ENCODE measurements around the gene MFAP4. TPM values are rescaled to one million over a fixed set of nuclear protein-coding genes. Genes with fewer than 3 reads are reported as not detected.

Gene MFAP4
- total RNA-seq, 1 experiment from 2014 or later, result 4.0 TPM

DNA sequence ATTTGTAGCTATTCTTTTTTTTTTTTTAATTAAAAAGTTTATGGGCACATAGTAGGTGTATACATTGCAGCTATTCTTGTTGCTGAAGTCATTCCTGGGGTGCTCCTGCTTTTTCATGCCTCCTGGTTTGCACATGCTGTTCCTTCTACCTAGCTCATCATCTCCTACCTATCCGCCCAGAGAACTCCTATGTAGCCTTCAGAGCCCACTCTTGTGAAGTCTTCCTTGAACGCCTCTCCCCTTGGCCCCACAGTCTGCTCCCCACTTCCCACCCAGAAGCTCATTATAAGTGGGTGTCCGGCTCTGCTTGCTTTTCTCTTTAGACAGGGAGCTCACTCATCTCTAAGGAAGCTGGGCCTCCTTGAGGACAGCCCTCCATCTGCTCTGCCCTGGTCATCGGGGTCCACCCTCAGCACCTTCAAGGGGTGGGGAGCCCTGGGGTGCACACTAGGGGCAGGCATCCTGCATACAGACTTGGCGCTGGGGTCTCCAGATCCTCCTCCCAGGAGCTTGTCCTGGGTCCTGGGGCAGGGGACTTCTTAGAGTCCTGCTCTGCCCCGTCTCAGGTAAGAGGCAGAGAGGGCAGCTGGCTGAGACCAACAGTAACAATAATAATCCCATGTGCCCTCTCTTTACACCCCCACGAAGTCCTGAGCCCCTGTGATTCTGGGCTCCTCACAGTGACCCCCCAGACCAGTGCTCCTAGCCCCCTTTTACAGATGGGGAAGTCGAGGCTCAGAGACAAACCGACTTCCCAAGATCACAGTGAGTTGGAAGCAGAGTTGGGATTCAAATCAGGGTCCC is 21.0 kb downstream of the MFAP4 start:
- POLR2A ChIA-PET, result interaction anchor here (0.6 to 1.1 kb wide), 2 partner anchors 12 to 396 kb away, joined by 3 to 7 read pairs; partner anchors contain the start of gene MAPK7
- CTCF ChIA-PET, result interaction anchor here (0.8 to 5.4 kb wide), 8 partner anchors 12 to 352 kb away, joined by 3 to 91 read pairs (median 10); partner anchors contain the start of gene MAPK7

More for the DNA sequence above, 21.0 kb downstream of the MFAP4 start:
- Mint-ChIP-seq H3K27ac (no peak overlapping the region), H3K4me1 (peaks cover 22% of the 10 kb centered on the region), H3K9me3 (no peaks in the 10 kb centered on the region), H3K27me3 (ENCODE audit: low read depth) (no peaks in the 10 kb centered on the region), H3K4me3 (no peak overlapping the region), H3K36me3 (no peaks in the 10 kb centered on the region)
- TF ChIP-seq ETV6 (CRISPR knock-in tag; IDR thresholded peaks at IDR 0.05), result no peak
- TF ChIP-seq, protein P1, sequence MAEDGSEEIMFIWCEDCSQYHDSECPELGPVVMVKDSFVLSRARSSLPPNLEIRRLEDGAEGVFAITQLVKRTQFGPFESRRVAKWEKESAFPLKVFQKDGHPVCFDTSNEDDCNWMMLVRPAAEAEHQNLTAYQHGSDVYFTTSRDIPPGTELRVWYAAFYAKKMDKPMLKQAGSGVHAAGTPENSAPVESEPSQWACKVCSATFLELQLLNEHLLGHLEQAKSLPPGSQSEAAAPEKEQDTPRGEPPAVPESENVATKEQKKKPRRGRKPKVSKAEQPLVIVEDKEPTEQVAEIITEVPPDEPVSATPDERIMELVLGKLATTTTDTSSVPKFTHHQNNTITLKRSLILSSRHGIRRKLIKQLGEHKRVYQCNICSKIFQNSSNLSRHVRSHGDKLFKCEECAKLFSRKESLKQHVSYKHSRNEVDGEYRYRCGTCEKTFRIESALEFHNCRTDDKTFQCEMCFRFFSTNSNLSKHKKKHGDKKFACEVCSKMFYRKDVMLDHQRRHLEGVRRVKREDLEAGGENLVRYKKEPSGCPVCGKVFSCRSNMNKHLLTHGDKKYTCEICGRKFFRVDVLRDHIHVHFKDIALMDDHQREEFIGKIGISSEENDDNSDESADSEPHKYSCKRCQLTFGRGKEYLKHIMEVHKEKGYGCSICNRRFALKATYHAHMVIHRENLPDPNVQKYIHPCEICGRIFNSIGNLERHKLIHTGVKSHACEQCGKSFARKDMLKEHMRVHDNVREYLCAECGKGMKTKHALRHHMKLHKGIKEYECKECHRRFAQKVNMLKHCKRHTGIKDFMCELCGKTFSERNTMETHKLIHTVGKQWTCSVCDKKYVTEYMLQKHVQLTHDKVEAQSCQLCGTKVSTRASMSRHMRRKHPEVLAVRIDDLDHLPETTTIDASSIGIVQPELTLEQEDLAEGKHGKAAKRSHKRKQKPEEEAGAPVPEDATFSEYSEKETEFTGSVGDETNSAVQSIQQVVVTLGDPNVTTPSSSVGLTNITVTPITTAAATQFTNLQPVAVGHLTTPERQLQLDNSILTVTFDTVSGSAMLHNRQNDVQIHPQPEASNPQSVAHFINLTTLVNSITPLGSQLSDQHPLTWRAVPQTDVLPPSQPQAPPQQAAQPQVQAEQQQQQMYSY (CRISPR knock-in tag; IDR thresholded peaks at IDR 0.05), result no peak
- TF ChIP-seq MYBL2 (CRISPR knock-in tag; IDR thresholded peaks at IDR 0.05), result no peak
- TF ChIP-seq SMAD4 (CRISPR knock-in tag; IDR thresholded peaks at IDR 0.05), result no peak
- TF ChIP-seq GABPB1 (CRISPR knock-in tag; IDR thresholded peaks at IDR 0.05), result no peak
- TF ChIP-seq NR2C2 (CRISPR knock-in tag; IDR thresholded peaks at IDR 0.05), result no peak
- TF ChIP-seq, protein P2, sequence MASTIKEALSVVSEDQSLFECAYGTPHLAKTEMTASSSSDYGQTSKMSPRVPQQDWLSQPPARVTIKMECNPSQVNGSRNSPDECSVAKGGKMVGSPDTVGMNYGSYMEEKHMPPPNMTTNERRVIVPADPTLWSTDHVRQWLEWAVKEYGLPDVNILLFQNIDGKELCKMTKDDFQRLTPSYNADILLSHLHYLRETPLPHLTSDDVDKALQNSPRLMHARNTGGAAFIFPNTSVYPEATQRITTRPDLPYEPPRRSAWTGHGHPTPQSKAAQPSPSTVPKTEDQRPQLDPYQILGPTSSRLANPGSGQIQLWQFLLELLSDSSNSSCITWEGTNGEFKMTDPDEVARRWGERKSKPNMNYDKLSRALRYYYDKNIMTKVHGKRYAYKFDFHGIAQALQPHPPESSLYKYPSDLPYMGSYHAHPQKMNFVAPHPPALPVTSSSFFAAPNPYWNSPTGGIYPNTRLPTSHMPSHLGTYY (CRISPR knock-in tag; IDR thresholded peaks at IDR 0.05), result no peak
- no peak for TF ChIP-seq EMX1 (CRISPR knock-in tag; IDR thresholded peaks at IDR 0.05)
- no peak for TF ChIP-seq ZNF671 (CRISPR knock-in tag; IDR thresholded peaks at IDR 0.05)
- TF ChIP-seq, protein P3, sequence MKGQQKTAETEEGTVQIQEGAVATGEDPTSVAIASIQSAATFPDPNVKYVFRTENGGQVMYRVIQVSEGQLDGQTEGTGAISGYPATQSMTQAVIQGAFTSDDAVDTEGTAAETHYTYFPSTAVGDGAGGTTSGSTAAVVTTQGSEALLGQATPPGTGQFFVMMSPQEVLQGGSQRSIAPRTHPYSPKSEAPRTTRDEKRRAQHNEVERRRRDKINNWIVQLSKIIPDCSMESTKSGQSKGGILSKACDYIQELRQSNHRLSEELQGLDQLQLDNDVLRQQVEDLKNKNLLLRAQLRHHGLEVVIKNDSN (CRISPR knock-in tag; IDR thresholded peaks at IDR 0.05), result no peak
- TF ChIP-seq, protein P4, sequence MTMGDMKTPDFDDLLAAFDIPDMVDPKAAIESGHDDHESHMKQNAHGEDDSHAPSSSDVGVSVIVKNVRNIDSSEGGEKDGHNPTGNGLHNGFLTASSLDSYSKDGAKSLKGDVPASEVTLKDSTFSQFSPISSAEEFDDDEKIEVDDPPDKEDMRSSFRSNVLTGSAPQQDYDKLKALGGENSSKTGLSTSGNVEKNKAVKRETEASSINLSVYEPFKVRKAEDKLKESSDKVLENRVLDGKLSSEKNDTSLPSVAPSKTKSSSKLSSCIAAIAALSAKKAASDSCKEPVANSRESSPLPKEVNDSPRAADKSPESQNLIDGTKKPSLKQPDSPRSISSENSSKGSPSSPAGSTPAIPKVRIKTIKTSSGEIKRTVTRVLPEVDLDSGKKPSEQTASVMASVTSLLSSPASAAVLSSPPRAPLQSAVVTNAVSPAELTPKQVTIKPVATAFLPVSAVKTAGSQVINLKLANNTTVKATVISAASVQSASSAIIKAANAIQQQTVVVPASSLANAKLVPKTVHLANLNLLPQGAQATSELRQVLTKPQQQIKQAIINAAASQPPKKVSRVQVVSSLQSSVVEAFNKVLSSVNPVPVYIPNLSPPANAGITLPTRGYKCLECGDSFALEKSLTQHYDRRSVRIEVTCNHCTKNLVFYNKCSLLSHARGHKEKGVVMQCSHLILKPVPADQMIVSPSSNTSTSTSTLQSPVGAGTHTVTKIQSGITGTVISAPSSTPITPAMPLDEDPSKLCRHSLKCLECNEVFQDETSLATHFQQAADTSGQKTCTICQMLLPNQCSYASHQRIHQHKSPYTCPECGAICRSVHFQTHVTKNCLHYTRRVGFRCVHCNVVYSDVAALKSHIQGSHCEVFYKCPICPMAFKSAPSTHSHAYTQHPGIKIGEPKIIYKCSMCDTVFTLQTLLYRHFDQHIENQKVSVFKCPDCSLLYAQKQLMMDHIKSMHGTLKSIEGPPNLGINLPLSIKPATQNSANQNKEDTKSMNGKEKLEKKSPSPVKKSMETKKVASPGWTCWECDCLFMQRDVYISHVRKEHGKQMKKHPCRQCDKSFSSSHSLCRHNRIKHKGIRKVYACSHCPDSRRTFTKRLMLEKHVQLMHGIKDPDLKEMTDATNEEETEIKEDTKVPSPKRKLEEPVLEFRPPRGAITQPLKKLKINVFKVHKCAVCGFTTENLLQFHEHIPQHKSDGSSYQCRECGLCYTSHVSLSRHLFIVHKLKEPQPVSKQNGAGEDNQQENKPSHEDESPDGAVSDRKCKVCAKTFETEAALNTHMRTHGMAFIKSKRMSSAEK (CRISPR knock-in tag; IDR thresholded peaks at IDR 0.05; ENCODE audit: borderline replicate concordance), result no peak
- TF ChIP-seq CREM (CRISPR knock-in tag; IDR thresholded peaks at IDR 0.05), result no peak
- TF ChIP-seq, protein P5, sequence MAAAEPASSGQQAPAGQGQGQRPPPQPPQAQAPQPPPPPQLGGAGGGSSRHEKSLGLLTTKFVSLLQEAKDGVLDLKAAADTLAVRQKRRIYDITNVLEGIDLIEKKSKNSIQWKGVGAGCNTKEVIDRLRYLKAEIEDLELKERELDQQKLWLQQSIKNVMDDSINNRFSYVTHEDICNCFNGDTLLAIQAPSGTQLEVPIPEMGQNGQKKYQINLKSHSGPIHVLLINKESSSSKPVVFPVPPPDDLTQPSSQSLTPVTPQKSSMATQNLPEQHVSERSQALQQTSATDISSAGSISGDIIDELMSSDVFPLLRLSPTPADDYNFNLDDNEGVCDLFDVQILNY (CRISPR knock-in tag; IDR thresholded peaks at IDR 0.05), result no peak
- TF ChIP-seq ESRRA (CRISPR knock-in tag; IDR thresholded peaks at IDR 0.05; ENCODE audit: borderline replicate concordance), result no peak
- TF ChIP-seq SOX15 (CRISPR knock-in tag; IDR thresholded peaks at IDR 0.05), result no peak
- TF ChIP-seq HMGA2 (CRISPR knock-in tag; IDR thresholded peaks at IDR 0.05), result no peak
- TF ChIP-seq, protein P6, sequence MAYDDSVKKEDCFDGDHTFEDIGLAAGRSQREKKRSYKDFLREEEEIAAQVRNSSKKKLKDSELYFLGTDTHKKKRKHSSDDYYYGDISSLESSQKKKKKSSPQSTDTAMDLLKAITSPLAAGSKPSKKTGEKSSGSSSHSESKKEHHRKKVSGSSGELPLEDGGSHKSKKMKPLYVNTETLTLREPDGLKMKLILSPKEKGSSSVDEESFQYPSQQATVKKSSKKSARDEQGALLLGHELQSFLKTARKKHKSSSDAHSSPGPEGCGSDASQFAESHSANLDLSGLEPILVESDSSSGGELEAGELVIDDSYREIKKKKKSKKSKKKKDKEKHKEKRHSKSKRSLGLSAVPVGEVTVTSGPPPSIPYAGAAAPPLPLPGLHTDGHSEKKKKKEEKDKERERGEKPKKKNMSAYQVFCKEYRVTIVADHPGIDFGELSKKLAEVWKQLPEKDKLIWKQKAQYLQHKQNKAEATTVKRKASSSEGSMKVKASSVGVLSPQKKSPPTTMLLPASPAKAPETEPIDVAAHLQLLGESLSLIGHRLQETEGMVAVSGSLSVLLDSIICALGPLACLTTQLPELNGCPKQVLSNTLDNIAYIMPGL (CRISPR knock-in tag; IDR thresholded peaks at IDR 0.05), result no peak
- ATAC-seq (no peak), DNase-seq (ENCODE audit: low spot score) (no peak)
